Stimulated activated CD8-positive, alpha-beta memory T cell treated with anti-CD3 and anti-CD28 coated beads, Interleukin-7, amount 100 ng/mL, for 4 hours (primary cell): ENCODE measurements around the gene TEPSIN.
"Not testable (repeated sequence)": the region's sequence is repeated elsewhere in the genome, so short reads cannot be mapped to it uniquely, and the experiment has no call there.

Source experiments
- DNase-seq, 2 donors: peaks; one replicate each; pipeline ENCODE4 v3.0.0-alpha.2; 2020; ENCODE audit warnings: low read depth in 2 of 2

The TEPSIN gene

DNA sequence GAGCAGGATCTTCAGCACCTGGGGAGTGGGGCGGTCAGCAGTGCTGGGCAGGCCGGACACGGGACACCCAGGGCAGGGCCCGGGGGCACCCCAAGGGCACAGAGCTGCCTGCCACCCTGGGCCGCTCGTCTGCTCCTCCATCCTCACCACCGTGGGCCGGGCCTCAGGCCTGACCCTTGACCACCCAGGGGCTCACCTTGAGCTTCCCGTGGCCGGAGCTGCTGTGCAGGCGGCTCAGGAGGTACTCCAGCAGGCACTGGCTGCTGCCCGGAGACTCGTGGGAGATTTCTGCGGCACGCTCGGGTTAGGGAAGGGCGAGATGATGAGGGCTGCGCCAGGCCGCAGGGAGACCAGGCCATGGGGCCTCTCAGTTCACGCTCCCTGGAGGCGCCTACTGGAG is 2.1 kb downstream of the TEPSIN start:
- DNase-seq: no peak

DNA sequence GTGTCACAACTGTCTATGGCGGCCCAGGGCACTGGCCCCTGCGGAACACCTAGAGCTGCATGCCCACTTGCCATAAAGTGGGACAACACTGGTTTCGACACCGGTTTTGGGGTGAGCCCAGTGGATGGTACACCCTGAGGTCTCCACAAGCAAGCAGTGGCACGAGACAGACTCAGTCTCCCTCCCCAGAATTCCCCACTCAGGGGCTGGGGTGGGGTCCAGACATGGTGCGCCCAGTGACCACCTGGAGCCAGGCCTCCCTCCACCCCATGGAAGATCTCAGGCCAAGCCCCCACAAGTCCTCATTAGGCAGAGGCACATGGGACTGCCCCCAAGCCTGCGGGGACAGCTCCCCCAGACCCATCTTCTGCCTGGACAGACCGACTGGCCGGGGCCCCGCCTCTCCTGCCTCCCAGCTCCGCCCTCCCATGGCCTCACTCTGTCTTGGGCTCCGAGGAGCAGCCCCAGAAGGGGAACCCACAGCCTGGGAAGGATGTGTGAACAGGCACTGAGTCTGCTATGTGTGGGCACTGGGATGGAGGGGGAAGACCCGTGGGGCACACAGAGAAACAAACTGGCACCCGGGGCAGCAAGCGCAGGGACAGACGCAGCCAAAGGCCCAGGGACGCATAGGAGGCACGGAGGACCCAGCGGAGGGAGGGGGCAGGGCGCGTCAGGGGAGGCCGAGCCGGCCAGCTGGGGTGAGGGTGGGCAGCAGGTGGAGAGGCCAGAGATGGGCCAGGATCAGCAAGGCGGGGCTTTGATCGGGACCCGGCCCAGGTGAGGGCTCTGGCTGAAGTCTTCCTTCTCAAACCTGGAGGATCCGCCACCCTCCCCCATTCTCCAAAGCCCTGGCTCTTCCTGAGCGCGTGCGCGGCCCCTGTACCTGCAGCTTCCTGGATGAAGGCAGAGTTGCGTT is 2.8 kb downstream of the TEPSIN start:
- no peak for DNase-seq

DNA sequence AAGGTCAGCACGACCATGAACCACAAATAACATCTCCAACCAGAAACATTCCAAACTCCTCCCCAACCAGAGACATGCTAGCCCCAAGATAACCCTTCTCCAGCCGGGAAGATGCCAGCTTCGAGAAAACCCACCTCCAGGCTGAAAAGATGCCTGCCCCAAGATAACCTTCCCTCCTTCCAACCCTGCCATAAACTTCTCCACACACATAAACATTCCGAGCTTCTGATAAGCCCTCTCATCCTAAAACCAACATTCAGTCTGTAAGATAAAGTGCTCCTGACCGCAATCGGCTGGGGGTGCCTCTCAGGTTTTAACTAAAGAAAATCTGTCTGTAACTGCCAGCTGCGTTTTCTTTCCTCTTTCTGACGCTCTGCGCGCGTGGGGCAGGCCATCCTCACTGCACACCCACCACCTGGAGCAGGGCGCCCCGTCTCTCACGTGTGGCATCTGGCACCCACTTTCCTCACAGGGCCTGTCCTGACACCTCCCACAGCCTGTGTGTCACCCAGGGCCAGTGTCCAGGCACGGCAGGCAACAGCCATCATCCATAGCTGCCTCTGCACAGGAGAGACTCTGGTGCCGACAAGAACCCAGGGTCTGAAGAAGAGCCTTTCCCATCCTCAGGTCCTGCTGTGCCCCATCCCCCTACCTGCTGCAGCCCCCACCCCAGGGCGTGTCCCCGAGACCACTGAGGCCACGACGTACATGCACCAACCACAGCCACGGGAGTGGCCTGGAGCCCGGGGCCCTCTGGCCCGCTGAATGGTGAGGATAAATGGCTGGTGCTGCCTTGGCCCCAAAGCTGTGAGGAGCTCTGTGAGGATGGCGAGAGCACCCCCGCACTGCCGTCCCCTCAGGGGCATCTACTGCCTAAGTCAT is 3.7 kb downstream of the TEPSIN start:
- DNase-seq: no peak

DNA sequence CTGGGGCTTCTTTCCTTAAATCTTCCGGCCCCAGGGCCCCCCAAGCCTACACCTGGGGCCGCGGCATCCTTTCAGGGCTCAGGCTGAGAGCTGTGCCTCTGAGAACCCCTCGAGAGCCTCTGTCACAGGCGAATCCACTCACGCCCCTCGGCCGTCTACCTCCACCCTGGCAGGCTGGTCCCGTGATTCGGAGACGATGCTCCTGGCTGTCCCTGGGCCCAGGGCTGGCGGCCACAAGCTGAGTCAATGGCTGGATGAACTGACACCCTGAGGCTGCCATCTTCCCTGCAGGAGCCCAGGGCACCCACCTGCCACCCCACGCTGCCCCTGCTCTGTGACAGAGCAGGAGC is 4.4 kb downstream of the TEPSIN start:
- DNase-seq: no peak

DNA sequence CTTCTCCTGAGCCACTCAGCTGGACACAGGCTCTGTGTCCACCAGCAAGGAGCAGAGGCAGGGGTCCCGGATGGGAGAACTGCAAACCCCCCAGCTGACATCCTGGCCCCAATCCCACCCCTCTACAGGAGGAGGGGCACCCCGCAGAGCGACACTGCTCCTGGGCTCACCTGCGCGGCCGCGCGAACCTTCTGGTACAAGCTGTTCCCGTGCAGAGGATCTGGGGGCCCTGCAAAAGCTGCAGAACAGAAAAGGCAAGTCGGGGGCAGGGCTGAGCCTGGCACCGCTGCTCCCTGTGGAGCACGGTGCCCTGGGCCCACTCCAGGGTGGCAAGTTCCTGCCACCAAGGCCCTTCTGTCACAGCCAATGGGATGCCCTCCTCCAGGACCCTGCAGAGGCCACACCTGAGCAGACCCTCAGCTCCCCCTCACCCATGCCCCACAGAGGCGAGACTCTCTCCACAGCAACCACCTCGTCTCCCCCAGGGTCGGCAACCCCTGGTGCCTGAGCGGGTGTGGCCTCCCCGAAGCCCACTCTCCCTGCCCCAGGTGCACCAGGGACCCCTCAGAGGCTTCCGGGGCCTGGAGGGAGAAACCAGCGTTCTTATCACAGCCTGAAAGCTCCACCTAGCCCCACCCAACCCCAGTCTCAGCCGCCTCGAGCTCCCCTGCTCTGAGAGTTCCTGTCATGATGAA is 4.9 kb downstream of the TEPSIN start:
- no peak for DNase-seq

DNA sequence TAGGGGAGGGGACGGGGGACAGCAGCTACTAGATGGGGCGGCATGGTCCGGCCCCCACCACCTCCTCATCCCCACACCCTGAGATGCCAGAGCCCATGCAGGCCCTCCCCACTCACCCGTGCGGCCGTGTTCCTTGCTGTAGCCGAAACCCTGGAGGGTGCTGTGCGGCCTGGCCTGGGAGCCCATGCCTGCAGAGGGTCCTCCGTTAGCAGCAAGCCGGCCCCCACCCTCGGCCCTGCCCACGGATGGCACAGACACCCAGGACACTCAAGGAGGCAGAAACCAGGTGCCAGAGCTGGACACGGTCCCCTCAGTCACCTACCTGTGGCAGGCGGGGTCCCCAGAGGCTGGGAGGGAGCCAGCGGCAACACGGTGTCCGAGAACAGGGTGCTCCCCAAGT is 5.5 kb downstream of the TEPSIN start:
- no peak for DNase-seq

DNA sequence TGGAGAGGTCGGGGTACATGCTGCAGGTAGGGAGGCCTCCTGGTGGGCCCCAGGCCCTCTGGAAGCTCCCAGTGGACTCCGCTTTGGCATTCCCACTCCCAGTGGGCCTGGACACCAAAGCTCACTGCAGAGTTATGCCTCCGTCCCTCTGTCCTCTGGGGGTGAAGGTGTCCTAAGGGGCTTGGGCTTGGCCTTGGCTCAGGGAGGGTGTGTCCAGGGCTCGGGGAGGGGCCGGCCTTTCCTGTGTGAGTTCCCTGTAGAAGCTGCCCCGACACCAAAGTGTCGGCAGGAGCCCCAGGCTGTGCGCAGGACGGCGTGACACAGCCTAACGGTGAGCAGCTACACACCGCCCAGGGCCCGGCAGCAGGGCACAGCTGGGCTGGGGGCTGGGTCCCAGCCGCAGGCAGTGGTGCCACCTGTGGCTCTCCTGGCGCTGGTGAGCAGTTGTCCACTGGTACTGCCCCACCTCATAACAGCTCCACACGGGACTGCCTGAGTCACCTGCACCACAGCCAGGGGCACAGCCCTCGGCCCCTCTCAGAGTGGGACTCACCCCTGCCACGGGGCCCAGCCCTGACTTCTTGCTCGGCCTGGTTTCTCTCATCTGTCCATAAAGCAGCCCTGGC is 6.1 kb downstream of the TEPSIN start:
- DNase-seq: no peak

DNA sequence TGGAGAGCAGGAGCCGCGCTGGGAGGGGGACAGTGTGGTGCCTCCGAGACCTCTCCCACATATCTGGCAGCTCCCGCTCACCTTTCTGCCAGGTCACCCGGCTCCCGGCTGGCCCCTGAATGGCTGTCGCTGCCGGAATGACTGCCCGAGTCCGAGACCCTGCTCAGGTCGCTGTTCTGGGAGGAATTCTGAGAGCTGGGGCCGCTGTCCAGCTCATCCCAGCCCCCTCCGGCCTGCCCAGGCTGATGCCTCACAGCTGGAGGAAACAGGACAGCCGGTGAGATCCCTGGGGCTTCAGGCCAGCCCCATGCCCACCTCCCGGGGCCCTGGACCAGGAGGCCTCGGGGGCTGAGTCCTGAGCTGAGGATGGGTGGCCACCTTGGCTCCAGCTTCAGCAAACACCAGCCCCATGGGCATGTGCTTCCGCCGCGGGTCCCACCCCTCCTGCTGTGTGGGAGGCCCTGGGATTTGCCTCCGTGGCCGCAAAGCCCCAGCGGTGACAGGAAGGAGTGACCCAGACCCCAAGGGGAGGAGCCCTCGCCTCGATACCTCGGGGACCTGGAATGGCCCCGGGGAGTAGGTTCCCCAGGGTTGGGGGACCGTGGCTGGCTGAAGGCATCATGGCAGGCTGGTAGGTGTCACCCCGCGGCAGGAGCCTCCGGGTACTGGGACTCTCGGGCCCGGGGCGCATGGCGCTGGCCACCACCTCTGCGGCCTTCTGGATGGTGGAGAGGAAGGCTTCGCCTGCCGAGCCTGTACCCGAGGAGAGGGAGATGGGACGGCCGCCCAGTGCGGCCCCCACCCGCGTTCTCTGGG is 6.9 kb downstream of the TEPSIN start:
- DNase-seq: no peak

DNA sequence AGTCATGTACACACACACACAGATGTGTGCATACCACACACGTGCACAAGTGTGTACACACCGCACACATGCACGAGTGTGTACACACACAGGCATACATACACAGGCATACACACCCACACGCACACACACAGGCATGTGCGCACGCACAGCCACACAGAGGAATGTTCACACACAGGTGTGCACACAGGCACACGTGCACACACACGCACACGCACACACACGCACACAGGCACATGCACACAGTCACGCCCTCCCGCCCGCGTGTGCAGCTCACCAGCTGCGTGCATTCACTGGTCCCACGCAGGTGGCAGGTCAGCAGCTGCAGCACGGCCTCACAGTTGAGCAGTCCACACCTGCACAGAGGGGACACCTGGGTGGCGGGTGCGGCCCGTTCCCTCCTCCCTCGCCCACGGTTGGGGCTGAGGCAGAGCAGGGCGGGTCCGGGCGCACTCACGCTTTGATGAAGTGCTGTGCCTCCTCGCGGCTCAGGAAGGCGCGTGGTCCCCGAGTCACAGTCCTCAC is 7.7 kb downstream of the TEPSIN start:
- DNase-seq: no peak

DNA sequence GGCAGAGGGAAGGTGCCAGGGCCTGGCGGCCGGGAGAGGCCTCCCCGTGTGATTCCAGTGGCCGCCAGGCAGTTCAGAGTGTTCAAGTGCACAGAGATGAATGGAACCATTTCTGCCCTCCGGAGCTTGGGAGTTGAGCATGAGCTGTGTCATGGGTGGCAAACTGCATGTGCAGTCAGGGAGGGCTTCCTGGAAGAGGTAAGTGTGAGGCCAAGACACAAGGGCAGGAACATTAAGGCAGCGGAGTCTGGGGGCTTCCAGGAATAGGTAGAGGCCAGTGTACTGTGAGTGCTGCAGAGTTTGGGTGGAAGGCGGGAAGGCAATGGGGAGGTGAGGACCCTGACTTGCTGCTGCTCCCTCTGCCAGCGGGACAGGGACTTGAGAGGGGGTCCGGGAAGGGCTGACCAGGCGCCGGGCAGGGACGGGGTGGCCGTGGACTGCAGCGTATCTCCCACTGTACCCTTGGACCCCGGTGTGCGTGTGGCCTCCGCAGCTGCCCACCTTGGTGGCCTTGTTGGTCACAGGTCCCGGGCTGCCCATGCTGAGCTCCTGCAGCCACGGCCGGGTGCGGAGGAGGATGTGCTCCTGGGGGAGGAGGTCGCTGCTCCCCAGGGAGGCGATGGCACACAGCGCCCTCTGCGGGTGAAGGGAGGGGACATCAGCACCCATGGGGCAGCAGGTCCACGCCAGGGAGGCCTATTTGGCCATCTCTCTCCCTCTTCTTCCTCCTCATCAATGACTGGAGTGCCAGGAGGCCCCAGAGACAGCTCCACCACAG is 8.6 kb downstream of the TEPSIN start:
- DNase-seq: no peak

DNA sequence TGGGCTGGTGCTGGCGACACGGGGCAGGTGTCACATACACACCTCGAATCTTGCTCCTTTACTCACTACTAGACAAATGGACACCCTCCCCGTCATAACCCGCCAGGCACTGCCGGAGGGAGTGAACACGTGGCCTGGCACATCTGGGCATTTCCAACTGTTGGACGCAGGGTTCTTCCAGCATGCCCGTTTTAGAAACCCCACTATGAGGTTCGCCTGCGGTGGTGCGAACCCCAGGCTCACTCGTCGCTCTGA is 9.3 kb downstream of the TEPSIN start:
- DNase-seq: no peak

DNA sequence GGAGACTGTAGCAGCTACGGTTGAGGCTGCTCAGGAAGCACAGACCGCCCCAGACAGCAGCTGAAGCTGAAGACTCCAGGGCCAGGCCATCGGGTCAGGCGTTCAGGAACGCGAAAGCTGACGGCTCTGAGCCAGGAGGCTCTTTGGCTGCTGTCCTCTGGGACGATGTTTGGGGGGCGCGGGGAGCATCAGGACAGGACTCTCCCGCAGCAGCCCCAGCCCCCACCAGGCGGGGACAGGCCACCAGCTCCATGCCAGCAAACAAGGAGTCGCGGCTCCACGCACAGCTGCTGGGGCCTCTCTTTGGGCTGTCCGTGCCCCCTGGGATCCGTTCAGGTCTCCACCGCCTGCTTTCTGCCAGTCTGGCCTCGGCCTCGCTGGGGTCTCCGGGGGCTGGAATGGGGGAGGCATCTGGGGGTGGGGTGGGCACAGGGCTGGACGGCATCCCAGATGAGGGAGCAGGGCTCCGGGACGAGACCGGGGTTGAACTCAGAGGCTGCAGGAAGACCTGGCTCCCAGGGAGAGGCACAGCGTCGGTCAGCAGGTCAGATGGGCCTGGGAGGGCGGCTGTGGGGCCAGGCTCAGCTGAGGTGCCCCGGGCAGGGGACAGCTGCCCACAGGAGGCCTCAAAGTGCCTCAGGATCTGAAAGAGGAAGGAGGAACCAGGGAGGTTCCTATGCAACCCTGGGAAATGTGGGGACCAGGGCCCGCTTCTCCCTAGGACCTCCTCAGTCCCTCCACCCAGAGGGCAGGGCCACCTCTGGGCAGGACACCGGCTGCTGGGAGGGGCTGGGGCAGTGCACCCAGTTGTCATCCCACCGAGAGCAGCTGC is 9.8 kb downstream of the TEPSIN start:
- no peak for DNase-seq

DNA sequence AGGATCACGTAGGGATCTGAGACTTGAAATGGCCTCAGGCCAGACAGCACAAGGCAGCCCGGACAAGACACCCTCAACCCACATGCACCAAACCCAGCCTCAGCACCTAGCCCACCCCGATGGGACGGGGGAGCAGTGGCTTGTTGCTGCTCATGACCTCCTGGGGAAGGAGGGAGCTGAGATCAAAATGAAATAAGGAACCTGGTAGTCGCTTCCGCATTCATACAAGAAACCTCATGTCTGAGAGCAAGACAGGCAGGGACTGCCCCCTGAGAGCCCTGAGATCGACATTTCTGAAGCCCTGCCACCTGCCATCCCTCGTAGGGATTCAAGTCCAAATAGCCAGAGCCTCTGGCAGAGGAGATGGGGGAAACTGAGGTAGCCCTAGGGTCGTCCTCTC is 10.4 kb downstream of the TEPSIN start:
- no peak for DNase-seq

DNA sequence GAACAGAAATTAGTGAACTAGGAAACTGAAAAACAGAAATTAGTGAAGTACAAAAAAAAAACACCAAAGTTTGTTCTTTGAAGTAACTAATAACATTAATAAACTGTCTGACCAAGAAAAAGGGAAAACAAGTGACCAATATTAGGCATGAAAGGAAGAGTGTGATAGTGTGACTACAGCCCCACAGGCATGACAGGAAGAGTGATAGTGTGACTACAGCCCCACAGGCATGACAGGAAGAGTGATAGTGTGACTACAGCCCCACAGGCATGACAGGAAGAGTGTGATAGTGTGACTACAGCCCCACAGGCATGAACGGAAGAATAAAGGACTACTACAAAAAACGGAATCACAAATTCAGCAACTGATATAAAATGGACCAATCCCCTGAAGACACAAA is 11.2 kb downstream of the TEPSIN start:
- not testable (repeated sequence) for DNase-seq

DNA sequence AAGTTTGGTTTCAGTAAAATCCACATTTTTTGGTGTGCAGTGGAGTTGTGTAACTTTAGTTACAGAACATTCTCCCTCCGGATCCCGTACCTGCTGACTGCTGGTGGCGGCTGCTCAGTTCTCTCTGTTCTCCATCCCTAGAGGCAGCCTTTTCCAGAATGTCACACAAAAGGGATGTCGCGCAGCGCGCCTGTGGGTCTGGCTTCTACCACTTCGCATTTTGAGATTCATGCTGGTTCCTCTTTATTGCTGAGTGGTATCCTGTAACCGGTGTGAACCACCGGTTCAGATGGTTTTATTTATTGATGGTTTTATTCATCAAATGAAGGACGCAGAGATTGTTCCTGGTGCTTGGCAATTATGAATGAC is 15.1 kb downstream of the TEPSIN start:
- no peak for DNase-seq

DNA sequence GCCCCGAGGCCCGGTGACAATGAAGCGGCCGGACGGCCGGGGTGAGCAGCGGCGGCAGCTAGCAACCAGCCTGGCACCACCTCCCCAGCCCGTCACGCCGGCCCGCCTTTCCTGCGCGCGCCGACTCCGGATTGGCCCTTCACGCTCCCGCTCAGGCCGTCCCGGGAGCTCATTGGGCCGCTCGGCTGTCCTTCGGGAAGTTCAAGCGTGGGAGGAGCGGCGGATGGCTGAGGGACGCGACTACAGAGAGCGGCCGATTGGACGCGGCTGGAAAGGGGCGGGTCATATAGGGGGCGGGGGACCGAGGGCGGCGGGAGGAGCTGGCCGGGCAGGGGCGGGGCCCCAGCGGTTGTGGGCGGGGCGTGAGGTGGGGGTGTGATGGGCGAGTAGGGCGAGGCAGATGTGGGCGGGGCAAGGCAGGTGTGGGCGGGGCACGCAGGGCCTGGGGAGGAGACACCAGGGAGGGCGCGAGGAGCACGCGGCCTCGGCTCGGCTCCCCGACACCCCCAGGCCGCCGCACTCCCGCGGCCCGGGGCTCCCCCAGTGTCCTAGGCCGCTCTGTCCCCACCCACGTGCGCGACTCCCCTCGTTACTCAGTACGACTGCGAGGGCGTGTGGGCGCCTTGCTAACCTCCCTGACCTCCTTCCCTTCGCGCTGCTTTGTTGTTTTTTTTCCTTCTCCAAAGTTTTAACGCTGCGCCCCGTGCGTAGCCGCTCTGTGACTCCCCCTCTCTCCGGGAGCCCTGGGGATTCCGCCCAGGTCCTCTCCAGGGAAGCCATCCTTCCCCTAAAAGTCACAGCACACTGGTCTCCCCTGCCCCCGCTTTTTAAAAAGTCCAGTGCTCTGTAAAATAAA is 15.7 kb downstream of the TEPSIN start, which contains the start of gene CEP131:
CEP131 (minus strand) TSS at position 60 of the 856 bp plus-strand sequence. CDS start 2,909 bp downstream, outside the sequence.
- DNase-seq: peak; percentile 98

DNA sequence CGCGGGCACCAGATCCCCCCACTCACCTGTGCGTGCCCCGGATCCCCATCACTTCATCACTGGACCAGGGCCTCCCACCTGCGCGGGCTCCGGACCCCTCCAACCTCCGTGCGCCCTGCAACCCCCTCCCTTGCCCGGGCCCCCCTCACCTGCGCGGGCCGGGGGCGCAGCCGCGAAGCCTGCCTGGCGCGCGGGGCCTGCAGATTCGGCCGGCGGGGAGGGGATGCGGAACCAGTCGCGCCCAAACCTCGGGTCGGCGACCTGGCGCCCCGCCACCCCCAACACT is 16.3 kb downstream of the TEPSIN start:
- DNase-seq: no peak

DNA sequence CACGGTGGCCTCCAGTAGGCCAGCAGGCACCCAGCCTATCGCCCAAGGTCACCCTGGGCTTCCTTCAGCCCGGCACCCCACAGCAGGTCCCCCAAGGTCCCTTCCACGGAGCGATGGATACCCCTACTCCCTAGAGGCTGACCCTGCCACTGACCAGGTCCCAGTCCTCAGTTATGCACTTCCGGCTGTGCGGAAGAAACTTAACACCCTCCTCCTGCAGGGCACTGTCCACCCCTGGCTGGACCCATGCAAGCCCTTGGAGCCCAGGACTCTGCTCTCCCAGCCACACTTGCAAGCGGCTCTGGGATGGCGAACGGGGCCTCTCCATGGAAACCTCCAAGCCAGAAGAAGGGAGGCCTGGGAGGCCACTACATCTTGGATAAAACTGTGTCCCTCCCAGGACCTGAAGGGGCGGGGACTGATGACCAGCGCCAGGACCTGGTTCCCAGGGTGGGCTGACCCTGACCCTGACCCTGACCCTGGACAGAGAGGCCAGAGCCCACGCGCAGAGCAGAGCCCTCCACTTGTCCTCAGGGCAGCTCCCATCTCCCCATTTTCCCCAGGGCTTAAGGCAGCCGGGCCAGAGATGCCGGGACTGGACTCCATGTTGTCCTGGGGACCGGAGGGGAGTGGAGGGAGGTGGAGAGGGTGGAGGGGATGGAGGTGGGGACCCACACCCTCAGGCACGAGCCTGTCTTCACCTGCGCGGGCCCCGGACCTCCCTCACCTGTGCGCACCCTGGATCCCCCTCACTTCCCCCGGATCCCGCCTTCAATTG is 16.8 kb downstream of the TEPSIN start:
- no peak for DNase-seq
